Heart right ventricle (tissue), 16 donors: Measurements from ENCODE around the gene MAP2K5. TPM values are rescaled to one million over a fixed set of nuclear protein-coding genes. Genes with fewer than 3 reads are reported as not detected.

Source experiments
- ATAC-seq, 8 donors: fragments of 200-7000 bp; cut with Tn5 transposase; one replicate each; pipeline ENCODE4 v1.9.1; 2020; ENCODE audit warnings: mild to moderate bottlenecking in 8 of 8, moderate library complexity in 8 of 8, moderate number of reproducible peaks in 1 of 8
- DNase-seq, 2 donors: peaks; one replicate each; pipeline ENCODE4 v3.0.0-alpha.2; 2020
- H3K27ac ChIP-seq, 10 donors: fragments of 200-600 bp; sonication (generic) in 2 of 10; one replicate each; pipeline versions ENCODE4 v1.5.0 to v1.8.0; 2020 to 2022; ENCODE audit warnings: mild to moderate bottlenecking in 3 of 10
- H3K27me3 ChIP-seq, 7 donors: fragments of 200-600 bp; one replicate each; pipeline ENCODE4 v1.8.0; 2021 to 2022; ENCODE audit warnings: mild to moderate bottlenecking in 2 of 7
- H3K36me3 ChIP-seq, 9 donors: fragments of 200-600 bp; sonication (generic) in 1 of 9; one replicate each; pipeline versions ENCODE4 v1.5.0 to v1.8.0; 2020 to 2022; ENCODE audit warnings: mild to moderate bottlenecking in 2 of 9
- H3K4me1 ChIP-seq, 9 donors: fragments of 200-600 bp; sonication (generic) in 1 of 9; one replicate each; pipeline versions ENCODE4 v1.5.0 to v1.8.0; 2020 to 2022; ENCODE audit warnings: mild to moderate bottlenecking in 4 of 9
- H3K4me3 ChIP-seq, 10 donors: fragments of 200-600 bp; sonication (generic) in 2 of 10; one replicate each; pipeline versions ENCODE4 v1.5.0 to v1.8.0; 2020 to 2022; ENCODE audit warnings: mild to moderate bottlenecking in 7 of 10, moderate library complexity in 2 of 10
- H3K9me3 ChIP-seq, 11 donors: fragments of 200-600 bp in 10 of 11; sonication (generic) in 2 of 11; one replicate each; pipeline versions ENCODE4 v1.5.0 to v1.8.0; 2013 to 2022; ENCODE audit warnings: mild to moderate bottlenecking in 2 of 11, control low read depth in 1 of 11, moderate library complexity in 1 of 11
- CTCF ChIP-seq, 9 donors: fragments of 200-600 bp; sonication (generic) in 2 of 9; IDR thresholded peaks; one replicate each; pipeline versions ENCODE4 v1.5.0 to v1.8.0; 2021 to 2022; ENCODE audit warnings: antibody characterized with exemption in 9 of 9, mild to moderate bottlenecking in 5 of 9, moderate library complexity in 1 of 9
- WGBS, 2 donors: extraction: QIAGEN DNeasy Blood & Tissue Kit; methylation state at CpG; one replicate each; pipeline ENCODE4 v1.1.7; 2013; ENCODE audit warnings: inconsistent platforms in 1 of 2; 5-methylcytosine and 5-hydroxymethylcytosine counted together
- intact Hi-C, 10 donors: fragments of 100-400 bp; cut with DNase I; formaldehyde crosslinking; loops; one replicate each; pipeline versions ENCODE4 v1.11.1 to v1.14.2; 2022
- polyA plus RNA-seq, 2 donors: library from polyadenylated mRNA; stranded (reverse); fragments of 200-250 nt; gene quantifications; one replicate each; pipeline ENCODE4 v1.2.3, GENCODE V29; 2013
- total RNA-seq, 10 donors: library from RNA; stranded (reverse); fragmentation: NEBNext Ultra II Directional in 3 of 10; extraction: Animal tissue kit (Norgen Biotek cat#: 25700) in 3 of 10; gene quantifications; one replicate each; pipeline versions ENCODE4 v1.2.1 to v1.2.4, GENCODE V29; 2021 to 2023
- donor health status: Arrhythmogenic right ventricular cardiomyopathy.
- donor health status: ischemic (EF 13 %, LVEDD 7.1; RV severe dilation, severe dysfunction).
- donor health status: healthy with polysubstance abuse.
- donor health status: DM: no; HTN: yes; CAD: no.
- donor health status: DM: no; HTN: no; CAD: no.
- donor health status: ischemic (EF 25% LVEDD 6.9; RV normal size, moderate dysfunction).
- donor health status: ischemic (EF 25% LVEDD 5.7; RV mildly dilated, moderate dysfunction).
- donor health status: healthy.
- donor health status: DM: yes; HTN: yes; CAD: no.
- donor health status: Ischemic cardiomyopathy.
- donor health status: ischemic (EF 35%, LVEDD 5.7; RV mildly dilated, moderate dysfunction).
- donor health status: nonischemic (EF 11% LVEDD 7.7; RV severe dilation, severe dysfunction).
- donor health status: DM: yes; HTN: yes; CAD: no.
- donor health status: PGD.
- donor health status: ischemic (EF 29% LVEDD 5.4; RV normal size, mild dysfunction).
- donor health status: nonischemic (EF 23%, LVEDD 6.1; RV moderate dilation, normal function).

The MAP2K5 gene
- total and polyA plus RNA-seq, 12 donors, result 7.7 to 34.3 (median 21.0) TPM

DNA sequence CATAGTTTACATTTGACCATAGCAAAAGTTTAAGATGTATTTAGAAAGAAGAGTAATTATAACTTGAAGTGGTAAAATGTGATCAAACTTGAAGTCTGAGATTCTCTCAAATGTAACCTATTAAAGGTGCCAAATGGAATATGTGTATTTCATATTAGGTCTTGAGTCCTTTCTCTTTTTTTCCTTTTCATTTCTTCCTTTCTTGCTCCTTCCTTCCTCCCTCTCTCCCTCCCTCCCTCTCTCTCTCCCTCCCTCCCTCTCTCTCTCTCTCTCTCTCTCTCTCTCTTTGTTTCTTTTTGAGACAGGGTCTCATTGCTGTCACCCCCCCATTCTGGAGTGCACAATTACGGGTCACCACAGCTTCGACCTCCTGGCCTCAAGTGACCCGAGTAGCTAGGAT lies 47.7 kb downstream of the MAP2K5 start:
- intact Hi-C loops, result no loop called here
- Histone ChIP-seq H3K36me3 (peaks cover 0 to 77% (median 22%) of the 10 kb centered on the region in 9 donors), H3K27ac (no peak overlapping the region), H3K4me3 (no peak overlapping the region), H3K9me3 (no peaks in the 10 kb centered on the region), H3K4me1 (no peaks in the 10 kb centered on the region), H3K27me3 (no peaks in the 10 kb centered on the region)
- ATAC-seq (no peak), DNase-seq (no peak)
- 94 to 95% methylated on average over 3 of the region's 3 CpGs for WGBS, 2 donors
- no peak for TF ChIP-seq CTCF (IDR thresholded peaks at IDR 0.05)

GRCh38 chr15:67592245-67592644 lies 49.7 kb downstream of the MAP2K5 start:
- no peak for ATAC-seq
- Histone ChIP-seq H3K27me3 (no peaks in the 10 kb centered on the region), H3K36me3 (peaks cover 0 to 84% (median 22%) of the 10 kb centered on the region in 9 donors)

DNA sequence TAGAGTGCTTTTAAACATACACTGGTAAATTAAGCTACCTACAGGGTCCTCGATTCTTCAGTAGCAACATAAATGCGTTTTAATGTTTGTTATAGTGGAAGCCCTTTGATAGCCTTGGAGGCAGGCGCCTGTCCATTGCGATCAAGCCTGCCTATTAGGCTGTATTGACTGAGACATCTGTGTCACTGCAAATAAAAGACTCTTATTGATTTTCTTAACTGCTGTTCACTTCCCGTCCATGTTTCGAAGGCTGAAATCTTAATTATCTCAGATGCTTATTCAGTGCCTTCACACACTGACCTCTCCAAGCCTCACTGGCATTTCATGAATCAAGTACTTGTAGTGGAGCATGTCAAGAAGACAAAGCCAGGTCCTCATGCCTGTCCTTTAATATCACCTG lies 51.1 kb downstream of the MAP2K5 start:
- ATAC-seq (no peak), DNase-seq (no peak)
- no peak overlapping the region for H3K27ac ChIP-seq
- 96 to 99% methylated on average over 6 of the region's 6 CpGs for WGBS, 2 donors
- intact Hi-C loops, result no loop called here
- TF ChIP-seq CTCF (IDR thresholded peaks at IDR 0.05), result no peak
- no peak overlapping the region for H3K4me3 ChIP-seq
- H3K4me1 ChIP-seq, result no peaks in the 10 kb centered on the region
- H3K36me3 ChIP-seq, result peaks cover 0 to 77% (median 15%) of the 10 kb centered on the region in 9 donors
- H3K9me3 ChIP-seq, result no peaks in the 10 kb centered on the region
- no peaks in the 10 kb centered on the region for H3K27me3 ChIP-seq

More at GRCh38 chr15:67592245-67592644, 49.7 kb downstream of the MAP2K5 start:
- H3K27ac ChIP-seq, result no peak overlapping the region
- TF ChIP-seq CTCF (IDR thresholded peaks at IDR 0.05), result no peak
- no peak overlapping the region for H3K4me3 ChIP-seq
- no peak for DNase-seq
- H3K4me1 ChIP-seq, result no peaks in the 10 kb centered on the region
- intact Hi-C loops, result no loop called here
- H3K9me3 ChIP-seq, result no peaks in the 10 kb centered on the region

DNA sequence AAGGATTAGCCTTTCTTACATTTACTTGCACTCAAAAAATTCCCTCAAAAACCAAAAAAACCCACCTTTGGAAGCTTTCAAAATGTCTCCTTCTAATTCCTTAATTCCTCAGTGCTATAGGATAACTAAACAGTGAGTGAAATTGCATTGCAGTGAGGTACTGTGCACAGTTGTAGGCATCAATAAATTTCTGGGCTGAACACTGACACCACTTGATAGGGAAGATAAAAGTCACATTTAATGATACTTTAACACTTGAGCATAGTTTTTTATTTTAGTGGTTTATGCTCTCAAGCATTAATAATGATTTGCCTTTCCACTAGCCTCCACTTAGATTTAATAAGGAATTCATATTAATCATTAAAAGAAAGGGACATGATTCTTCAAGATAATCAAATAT lies 52.3 kb downstream of the MAP2K5 start:
- Histone ChIP-seq H3K4me1 (no peaks in the 10 kb centered on the region), H3K36me3 (peaks cover 0 to 66% (median 15%) of the 10 kb centered on the region in 9 donors), H3K4me3 (no peak overlapping the region), H3K9me3 (no peaks in the 10 kb centered on the region), H3K27ac (no peak overlapping the region), H3K27me3 (no peaks in the 10 kb centered on the region)
- TF ChIP-seq CTCF (IDR thresholded peaks at IDR 0.05), result no peak
- DNase-seq (no peak), ATAC-seq (no peak)
- intact Hi-C loops, result no loop called here

- Histone ChIP-seq H3K4me3 (no peak overlapping the region), H3K27me3 (no peaks in the 10 kb centered on the region), H3K4me1 (no peaks in the 10 kb centered on the region), H3K9me3 (no peaks in the 10 kb centered on the region), H3K36me3 (peaks cover 0 to 65% (median 15%) of the 10 kb centered on the region in 9 donors), H3K27ac (no peak overlapping the region)
- no peak for TF ChIP-seq CTCF (IDR thresholded peaks at IDR 0.05)
- ATAC-seq (no peak), DNase-seq (no peak)
- intact Hi-C loops, result no loop called here
Observed at GRCh38 chr15:67595572-67595971, 53.1 kb downstream of the MAP2K5 start.
